ENCODE results near the gene NEU1.
"Not testable (repeated sequence)": the region's sequence is repeated elsewhere in the genome, so short reads cannot be mapped to it uniquely, and the experiment has no call there.

NEU1 gene

GRCh38 chr6:31870385-31870921 lies 7.8 kb upstream of the NEU1 start:
- Histone ChIP-seq H3K27ac (ENCODE audit: low read depth, low read length) (no peak overlapping the region), H3K4me1 (ENCODE audit: control insufficient read depth, insufficient read depth, low read length) (peaks cover 16% of the 10 kb centered on the region), H3K4me3 (ENCODE audit: low read depth, low read length) (no peak overlapping the region), H3K27me3 (ENCODE audit: control insufficient read depth, insufficient read depth, low read length) (no peaks in the 10 kb centered on the region), H3K9me3 (ENCODE audit: control insufficient read depth, insufficient read depth, low read depth, low read length) (no peaks in the 10 kb centered on the region), H3K36me3 (ENCODE audit: control insufficient read depth, insufficient read depth, low read length) (no peaks in the 10 kb centered on the region), H3K9ac (ENCODE audit: low read length) (no peak overlapping the region)

GRCh38 chr6:31869343-31869742 lies 6.7 kb upstream of the NEU1 start:
- no peaks in the 10 kb centered on the region for H3K27me3 ChIP-seq (ENCODE audit: control insufficient read depth, insufficient read depth, low read length)
- no peaks in the 10 kb centered on the region for H3K9me3 ChIP-seq (ENCODE audit: control insufficient read depth, insufficient read depth, low read depth, low read length)
- no peak overlapping the region for H3K9ac ChIP-seq (ENCODE audit: low read length)
- no peak overlapping the region for H3K4me3 ChIP-seq (ENCODE audit: low read depth, low read length)
- no peak overlapping the region for H3K27ac ChIP-seq (ENCODE audit: low read depth, low read length)
- H3K36me3 ChIP-seq (ENCODE audit: control insufficient read depth, insufficient read depth, low read length), result no peaks in the 10 kb centered on the region
- peaks cover 16% of the 10 kb centered on the region for H3K4me1 ChIP-seq (ENCODE audit: control insufficient read depth, insufficient read depth, low read length)

- H3K9me3 ChIP-seq (ENCODE audit: control insufficient read depth, insufficient read depth, low read depth, low read length); H3K9ac ChIP-seq (ENCODE audit: low read length); H3K27me3 ChIP-seq (ENCODE audit: control insufficient read depth, insufficient read depth, low read length); H3K4me3 ChIP-seq (ENCODE audit: low read depth, low read length); H3K36me3 ChIP-seq (ENCODE audit: control insufficient read depth, insufficient read depth, low read length); H3K27ac ChIP-seq (ENCODE audit: low read depth, low read length): not testable (repeated sequence)
- H3K4me1 ChIP-seq (ENCODE audit: control insufficient read depth, insufficient read depth, low read length), result peaks cover 16% of the 10 kb centered on the region
Measured at GRCh38 chr6:31868658-31868971, 6.0 kb upstream of the NEU1 start.

GRCh38 chr6:31865205-31866118 lies 2.8 kb upstream of the NEU1 start:
- Histone ChIP-seq H3K27me3 (ENCODE audit: control insufficient read depth, insufficient read depth, low read length) (no peaks in the 10 kb centered on the region), H3K9ac (ENCODE audit: low read length) (no peak overlapping the region), H3K27ac (ENCODE audit: low read depth, low read length) (no peak overlapping the region)

GRCh38 chr6:31864818-31865204 lies 2.2 kb upstream of the NEU1 start:
- H3K4me3 ChIP-seq (ENCODE audit: low read depth, low read length), result no peak overlapping the region
- peaks cover 6% of the 10 kb centered on the region for H3K4me1 ChIP-seq (ENCODE audit: control insufficient read depth, insufficient read depth, low read length)
- H3K27me3 ChIP-seq (ENCODE audit: control insufficient read depth, insufficient read depth, low read length), result no peaks in the 10 kb centered on the region
- H3K9ac ChIP-seq (ENCODE audit: low read length), result no peak overlapping the region
- H3K9me3 ChIP-seq (ENCODE audit: control insufficient read depth, insufficient read depth, low read depth, low read length), result no peaks in the 10 kb centered on the region
- peaks cover 13% of the 10 kb centered on the region for H3K36me3 ChIP-seq (ENCODE audit: control insufficient read depth, insufficient read depth, low read length)
- H3K27ac ChIP-seq (ENCODE audit: low read depth, low read length), result no peak overlapping the region

More at GRCh38 chr6:31865205-31866118, 2.8 kb upstream of the NEU1 start:
- no peak overlapping the region for H3K4me3 ChIP-seq (ENCODE audit: low read depth, low read length)
- H3K4me1 ChIP-seq (ENCODE audit: control insufficient read depth, insufficient read depth, low read length), result peaks cover 7% of the 10 kb centered on the region
- no peaks in the 10 kb centered on the region for H3K9me3 ChIP-seq (ENCODE audit: control insufficient read depth, insufficient read depth, low read depth, low read length)
- peaks cover 7% of the 10 kb centered on the region for H3K36me3 ChIP-seq (ENCODE audit: control insufficient read depth, insufficient read depth, low read length)

GRCh38 chr6:31864123-31864562 lies 1.5 kb upstream of the NEU1 start:
- H3K4me1 ChIP-seq (ENCODE audit: control insufficient read depth, insufficient read depth, low read length); H3K27ac ChIP-seq (ENCODE audit: low read depth, low read length); H3K9me3 ChIP-seq (ENCODE audit: control insufficient read depth, insufficient read depth, low read depth, low read length); H3K27me3 ChIP-seq (ENCODE audit: control insufficient read depth, insufficient read depth, low read length): not testable (repeated sequence)
- peak overlapping the region; percentile 53 for H3K9ac ChIP-seq (ENCODE audit: low read length)
- peak overlapping the region; percentile 84 for H3K4me3 ChIP-seq (ENCODE audit: low read depth, low read length)
- peaks cover 20% of the 10 kb centered on the region for H3K36me3 ChIP-seq (ENCODE audit: control insufficient read depth, insufficient read depth, low read length)

GRCh38 chr6:31861919-31862343 lies 690 bp downstream of the NEU1 start:
- peak overlapping the region; percentile 85 for H3K9ac ChIP-seq (ENCODE audit: low read length)
- H3K9me3 ChIP-seq (ENCODE audit: control insufficient read depth, insufficient read depth, low read depth, low read length), result no peaks in the 10 kb centered on the region
- H3K4me3 ChIP-seq (ENCODE audit: low read depth, low read length), result peak overlapping the region; percentile 93
- no peaks in the 10 kb centered on the region for H3K27me3 ChIP-seq (ENCODE audit: control insufficient read depth, insufficient read depth, low read length)
- H3K27ac ChIP-seq (ENCODE audit: low read depth, low read length), result no peak overlapping the region
- peaks cover 30% of the 10 kb centered on the region for H3K36me3 ChIP-seq (ENCODE audit: control insufficient read depth, insufficient read depth, low read length)
- peaks cover 3% of the 10 kb centered on the region; the same call in 1 of the 2 replicates for H3K4me1 ChIP-seq (ENCODE audit: control insufficient read depth, insufficient read depth, low read length)

- Histone ChIP-seq H3K9me3 (ENCODE audit: control insufficient read depth, insufficient read depth, low read depth, low read length) (no peaks in the 10 kb centered on the region), H3K36me3 (ENCODE audit: control insufficient read depth, insufficient read depth, low read length) (peaks cover 30% of the 10 kb centered on the region), H3K27ac (ENCODE audit: low read depth, low read length) (no peak overlapping the region), H3K9ac (ENCODE audit: low read length) (no peak overlapping the region), H3K4me1 (ENCODE audit: control insufficient read depth, insufficient read depth, low read length) (peaks cover 3% of the 10 kb centered on the region; the same call in 1 of the 2 replicates), H3K27me3 (ENCODE audit: control insufficient read depth, insufficient read depth, low read length) (no peaks in the 10 kb centered on the region), H3K4me3 (ENCODE audit: low read depth, low read length) (no peak overlapping the region)
Measured at GRCh38 chr6:31861150-31861549, 1.5 kb downstream of the NEU1 start.

- Histone ChIP-seq H3K27me3 (ENCODE audit: control insufficient read depth, insufficient read depth, low read length) (no peaks in the 10 kb centered on the region), H3K9me3 (ENCODE audit: control insufficient read depth, insufficient read depth, low read depth, low read length) (peaks cover 3% of the 10 kb centered on the region), H3K4me3 (ENCODE audit: low read depth, low read length) (no peak overlapping the region), H3K36me3 (ENCODE audit: control insufficient read depth, insufficient read depth, low read length) (peaks cover 30% of the 10 kb centered on the region), H3K27ac (ENCODE audit: low read depth, low read length) (no peak overlapping the region), H3K4me1 (ENCODE audit: control insufficient read depth, insufficient read depth, low read length) (peaks cover 3% of the 10 kb centered on the region; the same call in 1 of the 2 replicates), H3K9ac (ENCODE audit: low read length) (no peak overlapping the region)
Measured at GRCh38 chr6:31860349-31860748, 2.3 kb downstream of the NEU1 start.

- H3K9me3 ChIP-seq (ENCODE audit: control insufficient read depth, insufficient read depth, low read depth, low read length), result peaks cover 6% of the 10 kb centered on the region
- H3K27ac ChIP-seq (ENCODE audit: low read depth, low read length), result no peak overlapping the region
- H3K4me3 ChIP-seq (ENCODE audit: low read depth, low read length), result no peak overlapping the region
- peaks cover 30% of the 10 kb centered on the region for H3K36me3 ChIP-seq (ENCODE audit: control insufficient read depth, insufficient read depth, low read length)
- H3K9ac ChIP-seq (ENCODE audit: low read length), result no peak overlapping the region
- no peaks in the 10 kb centered on the region for H3K27me3 ChIP-seq (ENCODE audit: control insufficient read depth, insufficient read depth, low read length)
- peaks cover 3% of the 10 kb centered on the region; the same call in 1 of the 2 replicates for H3K4me1 ChIP-seq (ENCODE audit: control insufficient read depth, insufficient read depth, low read length)
Measured at GRCh38 chr6:31859923-31860322, 2.7 kb downstream of the NEU1 start.

GRCh38 chr6:31858707-31859106 lies 3.9 kb downstream of the NEU1 start:
- no peaks in the 10 kb centered on the region for H3K27me3 ChIP-seq (ENCODE audit: control insufficient read depth, insufficient read depth, low read length)
- H3K9ac ChIP-seq (ENCODE audit: low read length), result no peak overlapping the region
- no peak overlapping the region for H3K27ac ChIP-seq (ENCODE audit: low read depth, low read length)
- no peak overlapping the region for H3K4me3 ChIP-seq (ENCODE audit: low read depth, low read length)
- H3K4me1 ChIP-seq (ENCODE audit: control insufficient read depth, insufficient read depth, low read length), result peaks cover 3% of the 10 kb centered on the region; the same call in 1 of the 2 replicates
- peaks cover 30% of the 10 kb centered on the region for H3K36me3 ChIP-seq (ENCODE audit: control insufficient read depth, insufficient read depth, low read length)
- H3K9me3 ChIP-seq (ENCODE audit: control insufficient read depth, insufficient read depth, low read depth, low read length), result peaks cover 6% of the 10 kb centered on the region

Measured in HUES6 (cell line).